K562 (cell line): ENCODE results near the gene PRKG1. TPM values are rescaled to one million over a fixed set of nuclear protein-coding genes. Genes with fewer than 3 reads are reported as not detected.

Experiments used
- ATAC-seq: fragments of 200-7000 bp; cut with Tn5 transposase; 3 replicates; pipeline ENCODE4 v1.9.1; 2020; ENCODE audit warnings: moderate library complexity
- BruUV-seq: library from RNA; stranded (reverse); fragments of 400-500 nt; replicated peaks from 2 replicates; lab custom pipeline; 2021; lab: Mats Ljungman, UMichigan
- CTCF ChIA-PET: fragments of 300-600 bp; formaldehyde crosslinking; extraction: SDS; loops from one replicate; lab custom pipeline; 2021; ENCODE audit warnings: low intra/inter-chr PET ratio; lab: Yijun Ruan, JAX
- POLR2A ChIA-PET: fragments of 300-600, 350-650 bp; sonication (Branson Sonifier 250); formaldehyde crosslinking; extraction: SDS; loops from one replicate; lab custom pipeline; 2021; ENCODE audit warnings: antibody characterized with exemption, inconsistent platforms; lab: Yijun Ruan, JAX
- DNase-seq, 4 experiments: peaks; one replicate each; pipeline versions ENCODE4 v3.0.0 to v3.0.0-alpha.2; 2011 to 2018; ENCODE audit warnings: low spot score in 3 of 4, mixed read lengths in 3 of 4; ENCODE audit errors: extremely low read depth in 1 of 4
- FAIRE-seq: peaks from 2 replicates; lab custom pipeline; 2011; peaks lifted over from hg19 to GRCh38; lab: Jason Lieb, UNC
- H2AFZ ChIP-seq: 2 replicates; pipeline ENCODE4 v1.6.0; 2011; ENCODE audit warnings: low read depth, low read length, control low read depth, inconsistent platforms
- H3K27ac ChIP-seq: fragments of 200-600 bp; 3 replicates; pipeline ENCODE4 v1.8.0; 2011; ENCODE audit warnings: low read depth, mild to moderate bottlenecking, control low read depth, inconsistent platforms, low read length, moderate library complexity, mixed read lengths; ENCODE audit errors: extremely low read depth
- H3K27me3 ChIP-seq, 2 experiments: fragments of 300-600 bp in 1 of 2; 2 replicates in 1 of 2; 3 replicates in 1 of 2; pipeline versions ENCODE4 v1.6.0 to v1.8.0; 2011; ENCODE audit warnings: inconsistent platforms in 2 of 2, low read length in 2 of 2, mild to moderate bottlenecking in 1 of 2, mixed read lengths in 1 of 2, moderate library complexity in 1 of 2; ENCODE audit not compliant: control insufficient read depth in 2 of 2, insufficient read depth in 2 of 2
- H3K36me3 ChIP-seq: fragments of 300-600 bp; 3 replicates; pipeline ENCODE4 v1.8.0; 2011; ENCODE audit warnings: mild to moderate bottlenecking, low read length, inconsistent platforms; ENCODE audit not compliant: control insufficient read depth, insufficient read depth
- H3K4me1 ChIP-seq, 2 experiments: fragments of 200-600 bp in 1 of 2; replicated peaks in 1 of 2; 2 replicates in 1 of 2; 3 replicates in 1 of 2; pipeline versions ENCODE4 v1.5.1 to v1.8.0; 2011; ENCODE audit warnings: inconsistent platforms in 2 of 2, low read length in 2 of 2, mild to moderate bottlenecking in 1 of 2, mixed read lengths in 1 of 2, moderate library complexity in 1 of 2; ENCODE audit not compliant: control insufficient read depth in 2 of 2, insufficient read depth in 2 of 2
- H3K4me2 ChIP-seq: 2 replicates; pipeline ENCODE4 v1.6.1; 2011; ENCODE audit warnings: low read length, control low read depth, inconsistent platforms, mixed read lengths; ENCODE audit not compliant: insufficient read depth
- H3K4me3 ChIP-seq: fragments of 200-600 bp; sonication (generic), shearing (Covaris generic); 2 replicates; pipeline ENCODE4 v1.5.1; 2016; ENCODE audit warnings: control low read depth, inconsistent platforms
- H3K79me2 ChIP-seq: fragments of 200-600 bp; 3 replicates; pipeline ENCODE4 v1.8.0; 2011; ENCODE audit warnings: low read length, inconsistent platforms; ENCODE audit not compliant: control insufficient read depth, insufficient read depth
- H3K9ac ChIP-seq, 2 experiments: 2 replicates each; pipeline versions ENCODE4 v1.6.0 to v1.6.1; 2011; ENCODE audit warnings: low read depth in 2 of 2, low read length in 2 of 2, control low read depth in 1 of 2, inconsistent platforms in 1 of 2, mild to moderate bottlenecking in 1 of 2, mixed read lengths in 1 of 2; ENCODE audit not compliant: insufficient read depth in 1 of 2
- H3K9me1 ChIP-seq: one replicate; pipeline ENCODE4 v1.6.0; 2011; ENCODE audit warnings: inconsistent platforms, mild to moderate bottlenecking, low read length, moderate library complexity; ENCODE audit not compliant: control insufficient read depth, insufficient read depth
- H3K9me3 ChIP-seq: replicated peaks from 2 replicates; pipeline ENCODE4 v1.5.1; 2011; ENCODE audit warnings: low read depth, low read length, inconsistent platforms; ENCODE audit not compliant: control insufficient read depth, insufficient read depth
- H4K20me1 ChIP-seq: replicated peaks from 2 replicates; pipeline ENCODE4 v1.6.1; 2011; ENCODE audit warnings: low read length, inconsistent platforms, mixed read lengths; ENCODE audit not compliant: control insufficient read depth, insufficient read depth
- ARHGAP35 ChIP-seq: fragments of 450-650 bp; IDR thresholded peaks from 2 replicates; pipeline ENCODE4 v1.6.1; 2018; ENCODE audit not compliant: partially characterized antibody
- ARID2 ChIP-seq: fragments of 450-650 bp; IDR thresholded peaks from 2 replicates; pipeline ENCODE4 v1.6.1; 2017; ENCODE audit warnings: antibody characterized with exemption, mild to moderate bottlenecking
- BMI1 ChIP-seq: fragments of 150-350 bp; IDR thresholded peaks from 2 replicates; pipeline ENCODE4 v1.6.1; 2014; ENCODE audit warnings: low read length
- CHCHD3 ChIP-seq: fragments of 250-450 bp; sonication (Bioruptor Pico); IDR thresholded peaks from 2 replicates; pipeline ENCODE4 v2.1.2; 2022; ENCODE audit warnings: mild to moderate bottlenecking
- HDAC8 ChIP-seq: fragments of 450-650 bp; IDR thresholded peaks from 2 replicates; pipeline ENCODE4 v1.6.1; 2016; ENCODE audit warnings: mild to moderate bottlenecking, missing genetic modification characterization, moderate library complexity, missing compliant biosample characterization
- HMG20B ChIP-seq: fragments of 250-450 bp; sonication (Bioruptor Pico); IDR thresholded peaks from 2 replicates; pipeline ENCODE4 v1.5.0; 2021; ENCODE audit warnings: mild to moderate bottlenecking
- KLF16 ChIP-seq: IDR thresholded peaks from 2 replicates; pipeline ENCODE4 v1.6.1; 2016; ENCODE audit warnings: antibody characterized with exemption
- NONO ChIP-seq, 2 experiments: fragments of 200-400 bp in 1 of 2; fragments of 450-650 bp in 1 of 2; formaldehyde crosslinking in 1 of 2; IDR thresholded peaks; 2 replicates each; pipeline ENCODE4 v1.6.1; 2017; ENCODE audit warnings: low read depth in 2 of 2, mild to moderate bottlenecking in 2 of 2, moderate library complexity in 2 of 2, low read length in 1 of 2
- RERE ChIP-seq: sonication (generic); formaldehyde crosslinking; IDR thresholded peaks from 2 replicates; pipeline ENCODE4 v1.8.0; 2023; ENCODE audit warnings: missing genetic modification reagents, mild to moderate bottlenecking, borderline replicate concordance
- SAFB2 ChIP-seq: fragments of 200-400 bp; formaldehyde crosslinking; IDR thresholded peaks from 2 replicates; pipeline ENCODE4 v1.6.1; 2018; ENCODE audit warnings: borderline replicate concordance, low read length, low read depth, moderate library complexity; ENCODE audit not compliant: severe bottlenecking
- SREBF2 ChIP-seq: sonication (generic); formaldehyde crosslinking; IDR thresholded peaks from 2 replicates; pipeline ENCODE4 v1.4.0; 2020; ENCODE audit warnings: mild to moderate bottlenecking, missing genetic modification reagents
- TSC22D4 ChIP-seq: fragments of 450-650 bp; IDR thresholded peaks from 2 replicates; pipeline ENCODE4 v1.6.1; 2016; ENCODE audit warnings: missing genetic modification characterization, missing biosample characterization, control low read depth
- ZNF146 ChIP-seq: IDR thresholded peaks from one replicate; pipeline ENCODE4 v1.6.1; 2018; ENCODE audit warnings: missing compliant biosample characterization; ENCODE audit not compliant: unreplicated experiment
- ZNF436 ChIP-seq: fragments of 250-450, 450-650 bp; sonication (Bioruptor Pico); formaldehyde crosslinking; IDR thresholded peaks from 2 replicates; pipeline ENCODE4 v1.7.0; 2020; ENCODE audit warnings: mild to moderate bottlenecking
- WGBS: fragments of 100-300 bp; shearing (Covaris generic); methylation state at CpG from one replicate; pipeline ENCODE4 v1.1.6; 2016; ENCODE audit warnings: low coverage, mixed read lengths; ENCODE audit not compliant: insufficient coverage; ENCODE audit errors: missing lambda C conversion rate; 5-methylcytosine and 5-hydroxymethylcytosine counted together
- in situ Hi-C: fragments of 300-500 bp; cut with MboI; formaldehyde crosslinking; loops from 4 replicates; pipeline ENCODE4 v1.15.0; 2018; ENCODE audit warnings: inconsistent platforms, mixed read lengths
- intact Hi-C: fragments of 100-400 bp; cut with micrococcal nuclease; formaldehyde crosslinking; loops from 2 replicates; pipeline ENCODE4 v1.14.2; 2022
- polyA plus RNA-seq, 8 experiments: library from polyadenylated mRNA; depleted of rRNA in 4 of 8; stranded (reverse) in 5 of 8; unstranded in 3 of 8; fragments of >200 nt; fragmentation: Nextera tagmentation in 2 of 8; fragmentation: Illumina TruSeq in 1 of 8; extraction: Ambion mirVana in 2 of 8; extraction: Trizol in 1 of 8; gene quantifications; 2 replicates each; pipeline versions ENCODE4 v1.2.1 to v1.2.3, GENCODE V29; 2011 to 2014; ENCODE audit warnings: inconsistent platforms in 1 of 8, missing spikeins in 1 of 8
- total RNA-seq, 7 experiments: library from RNA; depleted of rRNA in 6 of 7; stranded (reverse); fragments of >200 nt in 6 of 7; fragmentation: Illumina TruSeq in 2 of 7; extraction: Trizol in 2 of 7; gene quantifications; 2 replicates each; pipeline versions ENCODE4 v1.2.1 to v1.2.3, GENCODE V29; 2011 to 2021; ENCODE audit warnings: low replicate concordance in 1 of 7

PRKG1 gene
- total and polyA plus RNA-seq, 9 of the 15 experiments (the other 6 are each of a cell fraction or from before 2014, with no cell fraction given) = 0.22 TPM; not detected in 8

- intact Hi-C loops (no loop called here), in situ Hi-C loops (no loop called here)
- H3K36me3 ChIP-seq = no peaks in the 10 kb centered on the region
- CTCF ChIA-PET = no interaction called here
- H3K9me3 ChIP-seq = no peaks in the 10 kb centered on the region
- no peaks in the 10 kb centered on the region for H4K20me1 ChIP-seq
- DNase-seq (no peak), ATAC-seq (no peak), FAIRE-seq (no peak)
- H3K27me3 ChIP-seq = no peaks in the 10 kb centered on the region
- H3K79me2 ChIP-seq = no peaks in the 10 kb centered on the region
- TF ChIP-seq TSC22D4 = no peak
- TF ChIP-seq NONO (IDR thresholded peaks at IDR 0.05; ENCODE audit: low read depth in 2 of 2, low read length in 1 of 2) = no peak
- TF ChIP-seq SREBF2 = no peak
- no peak for TF ChIP-seq ZNF146 (CRISPR knock-in tag)
- TF ChIP-seq SAFB2 = no peak
- no peak for TF ChIP-seq KLF16
- no peak for TF ChIP-seq ARID2
- no peak for TF ChIP-seq ZNF436
- no peak for TF ChIP-seq BMI1
- no peak for TF ChIP-seq ARHGAP35
- no peak for TF ChIP-seq HMG20B (CRISPR knock-in tag)
- TF ChIP-seq HDAC8 = no peak
- no peak for TF ChIP-seq CHCHD3
- TF ChIP-seq RERE (CRISPR knock-in tag) = no peak
- no peaks in the 10 kb centered on the region for H3K9me1 ChIP-seq
- H3K27ac ChIP-seq = no peak overlapping the region
- H3K9ac ChIP-seq = no peak overlapping the region
- H3K4me1 ChIP-seq = no peaks in the 10 kb centered on the region
- WGBS = 0% methylated on average over 4 of the region's 4 CpGs
- POLR2A ChIA-PET = no interaction called here
- H3K4me3 ChIP-seq = no peak overlapping the region
- BruUV-seq = no TSS peak
- no peak overlapping the region for H2AFZ ChIP-seq
- no peak overlapping the region for H3K4me2 ChIP-seq
Measured at GRCh38 chr10:51932530-51932929, 858.2 kb downstream of the PRKG1 start.
